HS-27A (cell line): ENCODE data around the gene PHTF1.

Source experiments
- DNase-seq: peaks from one replicate; pipeline ENCODE4 v3.0.0-alpha.2; 2012; ENCODE audit warnings: low read depth, missing footprints

The PHTF1 gene

GRCh38 chr1:113665071-113665470 lies 94.2 kb downstream of the PHTF1 start:
- DNase-seq, result no peak

- peak; percentile 23 for DNase-seq
Observed at GRCh38 chr1:113663165-113663951, 95.9 kb downstream of the PHTF1 start.

GRCh38 chr1:113662101-113662500 lies 97.2 kb downstream of the PHTF1 start:
- no peak for DNase-seq

- DNase-seq, result no peak
Observed at GRCh38 chr1:113660088-113660487, 99.2 kb downstream of the PHTF1 start.

- no peak for DNase-seq
Observed at GRCh38 chr1:113659556-113659955, 99.7 kb downstream of the PHTF1 start.

GRCh38 chr1:113659035-113659434 lies 100.3 kb downstream of the PHTF1 start:
- DNase-seq, result no peak

GRCh38 chr1:113657556-113658063 lies 101.7 kb downstream of the PHTF1 start:
- DNase-seq, result no peak

GRCh38 chr1:113657126-113657525 lies 102.2 kb downstream of the PHTF1 start:
- DNase-seq, result no peak

GRCh38 chr1:113654883-113655282 lies 104.4 kb downstream of the PHTF1 start:
- DNase-seq, result no peak

GRCh38 chr1:113653741-113654140 lies 105.5 kb downstream of the PHTF1 start:
- no peak for DNase-seq

GRCh38 chr1:113652771-113653170 lies 106.5 kb downstream of the PHTF1 start:
- no peak for DNase-seq

- DNase-seq, result no peak
Observed at GRCh38 chr1:113648478-113648877, 110.8 kb downstream of the PHTF1 start.

GRCh38 chr1:113647164-113647563 lies 112.1 kb downstream of the PHTF1 start:
- DNase-seq, result no peak
